HG02884 (cell line): ENCODE data around the gene KMT2A.
"Not testable (repeated sequence)": the region's sequence is repeated elsewhere in the genome, so short reads cannot be mapped to it uniquely, and the experiment has no call there.

ENCODE experiments used
- ATAC-seq: cut with Tn5 transposase; IDR thresholded peaks from one replicate; pipeline ENCODE4 v1.9.1; 2021; ENCODE audit warnings: mild to moderate bottlenecking, moderate library complexity; ENCODE audit not compliant: unreplicated experiment

Gene KMT2A

GRCh38 chr11:118434553-118435289, 1.6 kb upstream of the KMT2A start:
- no peak for ATAC-seq

GRCh38 chr11:118435290-118435892, 901 bp upstream of the KMT2A start:
- ATAC-seq, result peak; percentile 24

GRCh38 chr11:118436639-118437207, 431 bp downstream of the KMT2A start:
- ATAC-seq, result peak; percentile 4

- no peak for ATAC-seq
Observed at GRCh38 chr11:118437208-118438125, 1.2 kb downstream of the KMT2A start.

- ATAC-seq, result no peak
Observed at GRCh38 chr11:118438314-118438931, 2.1 kb downstream of the KMT2A start.

- no peak for ATAC-seq
Observed at GRCh38 chr11:118439646-118440045, 3.4 kb downstream of the KMT2A start.

GRCh38 chr11:118441770-118442275, 5.5 kb downstream of the KMT2A start:
- ATAC-seq, result no peak

GRCh38 chr11:118442301-118442700, 6.0 kb downstream of the KMT2A start:
- ATAC-seq, result no peak

GRCh38 chr11:118442908-118443589, 6.8 kb downstream of the KMT2A start:
- ATAC-seq, result no peak

- ATAC-seq, result no peak
Observed at GRCh38 chr11:118443590-118444218, 7.4 kb downstream of the KMT2A start.

- ATAC-seq, result no peak
Observed at GRCh38 chr11:118447423-118447822, 11.1 kb downstream of the KMT2A start.

- no peak for ATAC-seq
Observed at GRCh38 chr11:118448294-118448693, 12.0 kb downstream of the KMT2A start.

GRCh38 chr11:118449316-118449918, 13.1 kb downstream of the KMT2A start:
- no peak for ATAC-seq

- ATAC-seq, result no peak
Observed at GRCh38 chr11:118450451-118450850, 14.2 kb downstream of the KMT2A start.

- no peak for ATAC-seq
Observed at GRCh38 chr11:118462178-118462577, 25.9 kb downstream of the KMT2A start.

GRCh38 chr11:118468968-118469367, 32.7 kb downstream of the KMT2A start:
- not testable (repeated sequence) for ATAC-seq

GRCh38 chr11:118471030-118471429, 34.7 kb downstream of the KMT2A start:
- no peak for ATAC-seq

GRCh38 chr11:118473537-118473936, 37.2 kb downstream of the KMT2A start:
- no peak for ATAC-seq

- no peak for ATAC-seq
Observed at GRCh38 chr11:118476676-118477075, 40.4 kb downstream of the KMT2A start.
